HepG2 (cell line): ENCODE results near the gene RAC3. TPM values are rescaled to one million over a fixed set of nuclear protein-coding genes. Genes with fewer than 3 reads are reported as not detected.
A peak's percentile ranks its signal among the peaks of the same experiment; 100 is the strongest.

Experiments
- HNF4G ChIP-seq, 2 experiments: sonication (generic) in 1 of 2; formaldehyde crosslinking in 1 of 2; IDR thresholded peaks; 2 replicates each; pipeline versions ENCODE4 v1.4.0 to v1.6.1; 2011 to 2020; ENCODE audit warnings: borderline replicate concordance in 2 of 2, low read depth in 2 of 2, mild to moderate bottlenecking in 2 of 2, low read length in 1 of 2, missing genetic modification reagents in 1 of 2, moderate library complexity in 1 of 2
- RBM22 ChIP-seq: fragments of 200-400 bp; formaldehyde crosslinking; optimal IDR thresholded peaks from 2 replicates; pipeline ENCODE3; 2017; ENCODE audit warnings: mild to moderate bottlenecking, low read length, moderate library complexity
- SP2 ChIP-seq: sonication (generic); formaldehyde crosslinking; IDR thresholded peaks from 2 replicates; pipeline ENCODE4 v1.5.1; 2020; ENCODE audit warnings: mild to moderate bottlenecking, missing genetic modification reagents
- ZFAT ChIP-seq: sonication (generic); formaldehyde crosslinking; conservative IDR thresholded peaks from 2 replicates; pipeline ENCODE4 v1.8.1; 2023; ENCODE audit warnings: missing genetic modification reagents, inconsistent platforms
- ZNF121 ChIP-seq: sonication (generic); formaldehyde crosslinking; IDR thresholded peaks from 2 replicates; pipeline ENCODE4 v1.5.0; 2020; ENCODE audit warnings: mild to moderate bottlenecking, missing genetic modification reagents
- ZNF263 ChIP-seq: sonication (generic); formaldehyde crosslinking; IDR thresholded peaks from 2 replicates; pipeline ENCODE4 v1.4.0; 2020; ENCODE audit warnings: missing genetic modification reagents
- ZNF510 ChIP-seq: sonication (generic); formaldehyde crosslinking; IDR thresholded peaks from 2 replicates; pipeline ENCODE4 v1.4.0; 2020; ENCODE audit warnings: low read depth, mild to moderate bottlenecking, missing genetic modification reagents
- polyA plus RNA-seq, 8 experiments: library from polyadenylated mRNA; depleted of rRNA in 3 of 8; stranded (reverse) in 7 of 8; unstranded in 1 of 8; fragments of >200 nt; fragmentation: Illumina TruSeq in 4 of 8; extraction: Trizol in 4 of 8; gene quantifications; 2 replicates each; pipeline versions ENCODE4 v1.2.1 to v1.2.3, GENCODE V29; 2011 to 2016; ENCODE audit warnings: low read depth in 4 of 8, missing spikeins in 1 of 8, mixed read lengths in 1 of 8; ENCODE audit not compliant: insufficient read depth in 1 of 8
- total RNA-seq, 5 experiments: library from RNA; depleted of rRNA; stranded (reverse); fragments of >200 nt; fragmentation: Illumina TruSeq; extraction: Trizol; gene quantifications; 2 replicates each; pipeline ENCODE4 v1.2.3, GENCODE V29; 2016; ENCODE audit warnings: low read depth in 1 of 5
- TF ChIP-seq, protein P1 (sequence below): sonication (generic); formaldehyde crosslinking; IDR thresholded peaks from 2 replicates; pipeline ENCODE4 v1.4.0; 2020; ENCODE audit warnings: missing genetic modification reagents
- TF ChIP-seq, protein P2 (sequence below): sonication (generic); formaldehyde crosslinking; IDR thresholded peaks from 2 replicates; pipeline ENCODE4 v1.5.0; 2020; ENCODE audit warnings: mild to moderate bottlenecking, missing genetic modification reagents
- TF ChIP-seq, protein P3 (sequence below): sonication (generic); formaldehyde crosslinking; IDR thresholded peaks from 2 replicates; pipeline ENCODE4 v1.9.0; 2021; ENCODE audit warnings: mild to moderate bottlenecking, missing genetic modification reagents
- TF ChIP-seq, protein P4 (sequence below): sonication (generic); formaldehyde crosslinking; IDR thresholded peaks from 2 replicates; pipeline ENCODE4 v1.5.0; 2020; ENCODE audit warnings: missing genetic modification reagents

RAC3 gene
- total and polyA plus RNA-seq, 2 of the 13 experiments (the other 11 are each of a cell fraction or from before 2014, with no cell fraction given), result 10.5 to 21.3 TPM

DNA sequence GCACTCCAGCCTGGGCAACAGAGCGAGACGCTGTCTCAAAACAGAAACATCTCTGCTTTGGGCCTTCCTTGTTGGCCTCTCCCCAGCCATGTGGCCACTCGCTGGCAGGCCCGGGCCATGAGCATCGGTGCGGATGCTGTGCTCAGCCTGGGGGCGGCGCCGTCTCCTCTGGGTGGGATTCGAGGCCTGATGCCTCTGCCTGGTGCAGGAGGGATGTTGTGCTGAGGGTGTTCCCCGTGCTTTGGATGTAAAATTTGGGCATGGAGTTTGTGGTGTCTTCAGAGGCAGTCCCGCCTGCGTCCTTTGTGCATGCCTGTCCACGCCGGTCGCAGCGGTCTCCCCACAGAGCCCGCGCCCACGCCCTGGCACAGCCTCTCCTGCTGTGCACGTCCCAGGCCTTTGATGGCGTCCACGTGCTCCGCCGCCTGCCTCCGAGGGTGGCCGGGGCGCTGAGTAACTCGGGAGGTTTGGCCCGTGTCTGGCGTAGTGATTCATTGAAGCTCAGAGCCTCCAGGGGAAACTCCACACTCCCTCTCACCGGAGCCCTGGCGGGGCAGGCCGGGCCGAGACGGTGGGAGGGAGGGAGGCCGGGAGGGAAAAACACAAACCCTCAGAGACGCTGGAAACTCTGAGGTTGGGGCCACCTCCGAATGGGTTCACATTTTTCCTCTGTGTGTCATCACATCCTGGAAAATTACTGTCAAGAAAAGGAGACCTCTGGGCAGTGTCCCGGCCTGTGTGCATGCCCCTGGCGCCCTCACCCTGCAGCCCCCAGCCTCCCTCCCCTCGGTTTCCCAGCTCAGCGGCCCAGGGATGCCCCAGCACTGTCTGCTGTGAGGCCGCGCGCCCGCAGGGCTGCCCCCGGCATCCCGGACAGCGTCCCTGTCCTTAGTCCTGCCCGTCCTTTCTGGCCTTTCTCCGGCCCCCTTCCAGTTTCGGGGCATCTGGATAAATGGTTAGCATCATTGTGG, 27.8 kb upstream of the RAC3 start (continued):
- TF ChIP-seq, protein P1, sequence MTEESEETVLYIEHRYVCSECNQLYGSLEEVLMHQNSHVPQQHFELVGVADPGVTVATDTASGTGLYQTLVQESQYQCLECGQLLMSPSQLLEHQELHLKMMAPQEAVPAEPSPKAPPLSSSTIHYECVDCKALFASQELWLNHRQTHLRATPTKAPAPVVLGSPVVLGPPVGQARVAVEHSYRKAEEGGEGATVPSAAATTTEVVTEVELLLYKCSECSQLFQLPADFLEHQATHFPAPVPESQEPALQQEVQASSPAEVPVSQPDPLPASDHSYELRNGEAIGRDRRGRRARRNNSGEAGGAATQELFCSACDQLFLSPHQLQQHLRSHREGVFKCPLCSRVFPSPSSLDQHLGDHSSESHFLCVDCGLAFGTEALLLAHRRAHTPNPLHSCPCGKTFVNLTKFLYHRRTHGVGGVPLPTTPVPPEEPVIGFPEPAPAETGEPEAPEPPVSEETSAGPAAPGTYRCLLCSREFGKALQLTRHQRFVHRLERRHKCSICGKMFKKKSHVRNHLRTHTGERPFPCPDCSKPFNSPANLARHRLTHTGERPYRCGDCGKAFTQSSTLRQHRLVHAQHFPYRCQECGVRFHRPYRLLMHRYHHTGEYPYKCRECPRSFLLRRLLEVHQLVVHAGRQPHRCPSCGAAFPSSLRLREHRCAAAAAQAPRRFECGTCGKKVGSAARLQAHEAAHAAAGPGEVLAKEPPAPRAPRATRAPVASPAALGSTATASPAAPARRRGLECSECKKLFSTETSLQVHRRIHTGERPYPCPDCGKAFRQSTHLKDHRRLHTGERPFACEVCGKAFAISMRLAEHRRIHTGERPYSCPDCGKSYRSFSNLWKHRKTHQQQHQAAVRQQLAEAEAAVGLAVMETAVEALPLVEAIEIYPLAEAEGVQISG, result peak; percentile 35; the same call in 1 of the 2 replicates
- peak; percentile 39; the same call in 1 of the 2 replicates for TF ChIP-seq HNF4G (IDR thresholded peaks at IDR 0.05; ENCODE audit: borderline replicate concordance, low read depth, low read length)
- peak; percentile 80; the same call in 1 of the 2 replicates for TF ChIP-seq HNF4G (CRISPR knock-in tag; IDR thresholded peaks at IDR 0.05; ENCODE audit: borderline replicate concordance, low read depth)
- TF ChIP-seq, protein P2, sequence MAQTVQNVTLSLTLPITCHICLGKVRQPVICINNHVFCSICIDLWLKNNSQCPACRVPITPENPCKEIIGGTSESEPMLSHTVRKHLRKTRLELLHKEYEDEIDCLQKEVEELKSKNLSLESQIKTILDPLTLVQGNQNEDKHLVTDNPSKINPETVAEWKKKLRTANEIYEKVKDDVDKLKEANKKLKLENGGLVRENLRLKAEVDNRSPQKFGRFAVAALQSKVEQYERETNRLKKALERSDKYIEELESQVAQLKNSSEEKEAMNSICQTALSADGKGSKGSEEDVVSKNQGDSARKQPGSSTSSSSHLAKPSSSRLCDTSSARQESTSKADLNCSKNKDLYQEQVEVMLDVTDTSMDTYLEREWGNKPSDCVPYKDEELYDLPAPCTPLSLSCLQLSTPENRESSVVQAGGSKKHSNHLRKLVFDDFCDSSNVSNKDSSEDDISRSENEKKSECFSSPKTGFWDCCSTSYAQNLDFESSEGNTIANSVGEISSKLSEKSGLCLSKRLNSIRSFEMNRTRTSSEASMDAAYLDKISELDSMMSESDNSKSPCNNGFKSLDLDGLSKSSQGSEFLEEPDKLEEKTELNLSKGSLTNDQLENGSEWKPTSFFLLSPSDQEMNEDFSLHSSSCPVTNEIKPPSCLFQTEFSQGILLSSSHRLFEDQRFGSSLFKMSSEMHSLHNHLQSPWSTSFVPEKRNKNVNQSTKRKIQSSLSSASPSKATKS (CRISPR knock-in tag), result peak; percentile 73; the same call in 1 of the 2 replicates
- TF ChIP-seq ZNF263 (CRISPR knock-in tag), result 0 out of 2 replicates have a peak, but pooled peaks have one; percentile 51
- peak; percentile 63 for TF ChIP-seq RBM22
- TF ChIP-seq ZNF510 (CRISPR knock-in tag), result peak; percentile 81; the same call in 1 of the 2 replicates
- TF ChIP-seq, protein P3, sequence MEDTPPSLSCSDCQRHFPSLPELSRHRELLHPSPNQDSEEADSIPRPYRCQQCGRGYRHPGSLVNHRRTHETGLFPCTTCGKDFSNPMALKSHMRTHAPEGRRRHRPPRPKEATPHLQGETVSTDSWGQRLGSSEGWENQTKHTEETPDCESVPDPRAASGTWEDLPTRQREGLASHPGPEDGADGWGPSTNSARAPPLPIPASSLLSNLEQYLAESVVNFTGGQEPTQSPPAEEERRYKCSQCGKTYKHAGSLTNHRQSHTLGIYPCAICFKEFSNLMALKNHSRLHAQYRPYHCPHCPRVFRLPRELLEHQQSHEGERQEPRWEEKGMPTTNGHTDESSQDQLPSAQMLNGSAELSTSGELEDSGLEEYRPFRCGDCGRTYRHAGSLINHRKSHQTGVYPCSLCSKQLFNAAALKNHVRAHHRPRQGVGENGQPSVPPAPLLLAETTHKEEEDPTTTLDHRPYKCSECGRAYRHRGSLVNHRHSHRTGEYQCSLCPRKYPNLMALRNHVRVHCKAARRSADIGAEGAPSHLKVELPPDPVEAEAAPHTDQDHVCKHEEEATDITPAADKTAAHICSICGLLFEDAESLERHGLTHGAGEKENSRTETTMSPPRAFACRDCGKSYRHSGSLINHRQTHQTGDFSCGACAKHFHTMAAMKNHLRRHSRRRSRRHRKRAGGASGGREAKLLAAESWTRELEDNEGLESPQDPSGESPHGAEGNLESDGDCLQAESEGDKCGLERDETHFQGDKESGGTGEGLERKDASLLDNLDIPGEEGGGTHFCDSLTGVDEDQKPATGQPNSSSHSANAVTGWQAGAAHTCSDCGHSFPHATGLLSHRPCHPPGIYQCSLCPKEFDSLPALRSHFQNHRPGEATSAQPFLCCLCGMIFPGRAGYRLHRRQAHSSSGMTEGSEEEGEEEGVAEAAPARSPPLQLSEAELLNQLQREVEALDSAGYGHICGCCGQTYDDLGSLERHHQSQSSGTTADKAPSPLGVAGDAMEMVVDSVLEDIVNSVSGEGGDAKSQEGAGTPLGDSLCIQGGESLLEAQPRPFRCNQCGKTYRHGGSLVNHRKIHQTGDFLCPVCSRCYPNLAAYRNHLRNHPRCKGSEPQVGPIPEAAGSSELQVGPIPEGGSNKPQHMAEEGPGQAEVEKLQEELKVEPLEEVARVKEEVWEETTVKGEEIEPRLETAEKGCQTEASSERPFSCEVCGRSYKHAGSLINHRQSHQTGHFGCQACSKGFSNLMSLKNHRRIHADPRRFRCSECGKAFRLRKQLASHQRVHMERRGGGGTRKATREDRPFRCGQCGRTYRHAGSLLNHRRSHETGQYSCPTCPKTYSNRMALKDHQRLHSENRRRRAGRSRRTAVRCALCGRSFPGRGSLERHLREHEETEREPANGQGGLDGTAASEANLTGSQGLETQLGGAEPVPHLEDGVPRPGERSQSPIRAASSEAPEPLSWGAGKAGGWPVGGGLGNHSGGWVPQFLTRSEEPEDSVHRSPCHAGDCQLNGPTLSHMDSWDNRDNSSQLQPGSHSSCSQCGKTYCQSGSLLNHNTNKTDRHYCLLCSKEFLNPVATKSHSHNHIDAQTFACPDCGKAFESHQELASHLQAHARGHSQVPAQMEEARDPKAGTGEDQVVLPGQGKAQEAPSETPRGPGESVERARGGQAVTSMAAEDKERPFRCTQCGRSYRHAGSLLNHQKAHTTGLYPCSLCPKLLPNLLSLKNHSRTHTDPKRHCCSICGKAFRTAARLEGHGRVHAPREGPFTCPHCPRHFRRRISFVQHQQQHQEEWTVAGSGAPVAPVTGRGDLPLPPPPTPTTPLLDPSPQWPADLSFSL (CRISPR knock-in tag), result no peak
- TF ChIP-seq ZFAT, result no peak
- TF ChIP-seq SP2, result no peak
- TF ChIP-seq, protein P4, sequence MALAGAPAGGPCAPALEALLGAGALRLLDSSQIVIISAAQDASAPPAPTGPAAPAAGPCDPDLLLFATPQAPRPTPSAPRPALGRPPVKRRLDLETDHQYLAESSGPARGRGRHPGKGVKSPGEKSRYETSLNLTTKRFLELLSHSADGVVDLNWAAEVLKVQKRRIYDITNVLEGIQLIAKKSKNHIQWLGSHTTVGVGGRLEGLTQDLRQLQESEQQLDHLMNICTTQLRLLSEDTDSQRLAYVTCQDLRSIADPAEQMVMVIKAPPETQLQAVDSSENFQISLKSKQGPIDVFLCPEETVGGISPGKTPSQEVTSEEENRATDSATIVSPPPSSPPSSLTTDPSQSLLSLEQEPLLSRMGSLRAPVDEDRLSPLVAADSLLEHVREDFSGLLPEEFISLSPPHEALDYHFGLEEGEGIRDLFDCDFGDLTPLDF (CRISPR knock-in tag), result no peak
- TF ChIP-seq ZNF121 (CRISPR knock-in tag), result no peak
